Sigmoid colon (tissue), 4 donors: ENCODE data around the gene ARSJ.

Experiments
- POLR2A ChIP-seq, 2 donors: fragments of 450-650 bp; IDR thresholded peaks; one replicate each; pipeline ENCODE4 v1.6.1; 2016; ENCODE audit warnings: antibody characterized with exemption in 2 of 2, mild to moderate bottlenecking in 2 of 2, moderate library complexity in 2 of 2
- POLR2AphosphoS5 ChIP-seq, 4 donors: sonication (generic); formaldehyde crosslinking; IDR thresholded peaks; one replicate each; pipeline ENCODE4 v1.6.1; 2017; ENCODE audit warnings: antibody characterized with exemption in 4 of 4

GRCh38 chr4:113885291-113885690 is 94.2 kb downstream of the ARSJ start:
- TF ChIP-seq POLR2AphosphoS5 (IDR thresholded peaks at IDR 0.05) (no peak), POLR2A (IDR thresholded peaks at IDR 0.05) (no peak)
